Panc1 (cell line): ENCODE measurements around the gene ARL6IP4. TPM values are rescaled to one million over a fixed set of nuclear protein-coding genes. Genes with fewer than 3 reads are reported as not detected.

ENCODE experiments used
- ATAC-seq: fragments of 200-7000 bp; cut with Tn5 transposase; 2 replicates; pipeline ENCODE4 v1.9.1; 2020; ENCODE audit warnings: mild to moderate bottlenecking, moderate library complexity
- BruUV-seq: library from RNA; stranded (reverse); fragments of 400-500 nt; replicated peaks from 2 replicates; lab custom pipeline; 2021; lab: Mats Ljungman, UMichigan
- CTCF ChIA-PET: fragments of 300-600 bp; sonication (Branson Sonifier 250); formaldehyde crosslinking; loops from one replicate; lab custom pipeline; 2022; ENCODE audit warnings: antibody characterized with exemption; lab: Charles Lee
- POLR2A ChIA-PET: fragments of 300-600 bp; sonication (Branson Sonifier 250); formaldehyde crosslinking; loops from one replicate; lab custom pipeline; 2022; ENCODE audit warnings: antibody characterized with exemption; lab: Charles Lee
- DNase-seq: peaks from one replicate; pipeline ENCODE4 v3.0.0-alpha.2; 2010; ENCODE audit warnings: low read depth, low spot score
- H3K27ac ChIP-seq: 2 replicates; pipeline ENCODE4 v1.5.1; 2011; ENCODE audit warnings: mild to moderate bottlenecking, low read length, inconsistent platforms
- H3K27me3 ChIP-seq: fragments of 200-500 bp; sonication (Bioruptor generic); 2 replicates; pipeline ENCODE4 v1.6.0; 2014; ENCODE audit warnings: low read length, inconsistent platforms; ENCODE audit not compliant: control insufficient read depth, insufficient read depth
- H3K36me3 ChIP-seq: fragments of 200-500 bp; sonication (Bioruptor generic); 2 replicates; pipeline ENCODE4 v1.5.1; 2014; ENCODE audit warnings: inconsistent platforms, mild to moderate bottlenecking, low read length, moderate library complexity; ENCODE audit not compliant: control insufficient read depth, insufficient read depth
- H3K4me1 ChIP-seq: 2 replicates; pipeline ENCODE4 v1.5.1; 2011; ENCODE audit warnings: inconsistent platforms, mild to moderate bottlenecking, low read length, moderate library complexity; ENCODE audit not compliant: control insufficient read depth, insufficient read depth
- H3K4me3 ChIP-seq, 2 experiments: 2 replicates each; pipeline ENCODE4 v1.5.1; 2011 to 2012; ENCODE audit warnings: low read depth in 2 of 2, low read length in 2 of 2, mild to moderate bottlenecking in 2 of 2, inconsistent platforms in 1 of 2, moderate library complexity in 1 of 2
- H3K9me3 ChIP-seq: fragments of 200-500 bp; sonication (Bioruptor generic); 2 replicates; pipeline ENCODE4 v1.5.1; 2014; ENCODE audit warnings: low read depth, mild to moderate bottlenecking, inconsistent platforms, low read length, moderate library complexity; ENCODE audit not compliant: control insufficient read depth, insufficient read depth
- CTCF ChIP-seq: fragments of 450-650 bp; IDR thresholded peaks from 2 replicates; pipeline ENCODE4 v1.5.1; 2017; ENCODE audit warnings: mild to moderate bottlenecking
- POLR2AphosphoS5 ChIP-seq: IDR thresholded peaks from 2 replicates; pipeline ENCODE4 v1.6.1; 2012; ENCODE audit warnings: mild to moderate bottlenecking, low read depth, low read length, moderate library complexity
- SIN3A ChIP-seq: IDR thresholded peaks from 2 replicates; pipeline ENCODE4 v1.6.1; 2012; ENCODE audit warnings: low read depth, mild to moderate bottlenecking, low read length, moderate library complexity, borderline replicate concordance; ENCODE audit not compliant: insufficient read depth
- TCF7L2 ChIP-seq: IDR thresholded peaks from 2 replicates; pipeline ENCODE4 v1.6.1; 2011; ENCODE audit warnings: mild to moderate bottlenecking, low read depth, low read length, inconsistent platforms
- in situ Hi-C: cut with HindIII; loops from 2 replicates; pipeline ENCODE4 v1.10.0; 2016; ENCODE audit warnings: low sequenced_read_pairs, low pct_unique_long_range_greater_than_20kb
- intact Hi-C: fragments of 100-400 bp; cut with micrococcal nuclease; formaldehyde crosslinking; loops from one replicate; pipeline ENCODE4 v1.10.0; 2022; ENCODE audit not compliant: unreplicated experiment
- total RNA-seq: library from RNA; stranded (reverse); gene quantifications from one replicate; pipeline ENCODE4 v1.2.1, GENCODE V29; 2021; ENCODE audit not compliant: unreplicated experiment
- TF ChIP-seq, protein P1 (sequence below), 2 experiments: IDR thresholded peaks; 2 replicates each; pipeline ENCODE4 v1.6.1; 2011 to 2012; ENCODE audit warnings: low read depth in 2 of 2, control low read depth in 1 of 2, low read length in 1 of 2, mild to moderate bottlenecking in 1 of 2, moderate library complexity in 1 of 2; ENCODE audit not compliant: insufficient read depth in 1 of 2

ARL6IP4 gene
- total RNA-seq, 1 experiment from 2014 or later = 184 TPM

GRCh38 chr12:122985338-122986257, 5.1 kb downstream of the ARL6IP4 start:
- intact Hi-C loops = loop anchor here (10.0 kb wide), 2 partner anchors 159 to 249 kb away; partner anchors contain the start of genes MPHOSPH9 and MTRFR
- no peak overlapping the region for H3K4me3 ChIP-seq
- H3K4me1 ChIP-seq = peaks cover 32% of the 10 kb centered on the region
- no peaks in the 10 kb centered on the region for H3K9me3 ChIP-seq
- POLR2A ChIA-PET = interaction anchor here (0.6 kb wide), 1 partner anchor 235 kb away, joined by 4 read pairs; no protein-coding TSS in a partner anchor
- H3K27me3 ChIP-seq = no peaks in the 10 kb centered on the region
- no peaks in the 10 kb centered on the region; the same call in 1 of the 2 replicates for H3K36me3 ChIP-seq
- ATAC-seq (no peak), DNase-seq (no peak)
- CTCF ChIA-PET = no interaction called here
- H3K27ac ChIP-seq = no peak overlapping the region; the same call in 1 of the 2 replicates
- BruUV-seq = no TSS peak
- no peak for TF ChIP-seq SIN3A
- TF ChIP-seq, protein P1, sequence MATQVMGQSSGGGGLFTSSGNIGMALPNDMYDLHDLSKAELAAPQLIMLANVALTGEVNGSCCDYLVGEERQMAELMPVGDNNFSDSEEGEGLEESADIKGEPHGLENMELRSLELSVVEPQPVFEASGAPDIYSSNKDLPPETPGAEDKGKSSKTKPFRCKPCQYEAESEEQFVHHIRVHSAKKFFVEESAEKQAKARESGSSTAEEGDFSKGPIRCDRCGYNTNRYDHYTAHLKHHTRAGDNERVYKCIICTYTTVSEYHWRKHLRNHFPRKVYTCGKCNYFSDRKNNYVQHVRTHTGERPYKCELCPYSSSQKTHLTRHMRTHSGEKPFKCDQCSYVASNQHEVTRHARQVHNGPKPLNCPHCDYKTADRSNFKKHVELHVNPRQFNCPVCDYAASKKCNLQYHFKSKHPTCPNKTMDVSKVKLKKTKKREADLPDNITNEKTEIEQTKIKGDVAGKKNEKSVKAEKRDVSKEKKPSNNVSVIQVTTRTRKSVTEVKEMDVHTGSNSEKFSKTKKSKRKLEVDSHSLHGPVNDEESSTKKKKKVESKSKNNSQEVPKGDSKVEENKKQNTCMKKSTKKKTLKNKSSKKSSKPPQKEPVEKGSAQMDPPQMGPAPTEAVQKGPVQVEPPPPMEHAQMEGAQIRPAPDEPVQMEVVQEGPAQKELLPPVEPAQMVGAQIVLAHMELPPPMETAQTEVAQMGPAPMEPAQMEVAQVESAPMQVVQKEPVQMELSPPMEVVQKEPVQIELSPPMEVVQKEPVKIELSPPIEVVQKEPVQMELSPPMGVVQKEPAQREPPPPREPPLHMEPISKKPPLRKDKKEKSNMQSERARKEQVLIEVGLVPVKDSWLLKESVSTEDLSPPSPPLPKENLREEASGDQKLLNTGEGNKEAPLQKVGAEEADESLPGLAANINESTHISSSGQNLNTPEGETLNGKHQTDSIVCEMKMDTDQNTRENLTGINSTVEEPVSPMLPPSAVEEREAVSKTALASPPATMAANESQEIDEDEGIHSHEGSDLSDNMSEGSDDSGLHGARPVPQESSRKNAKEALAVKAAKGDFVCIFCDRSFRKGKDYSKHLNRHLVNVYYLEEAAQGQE (IDR thresholded peaks at IDR 0.05; ENCODE audit: insufficient read depth in 1 of 2, low read depth in 2 of 2, low read length in 1 of 2) = no peak
- TF ChIP-seq CTCF = no peak
- no peak for TF ChIP-seq POLR2AphosphoS5
- no peak for TF ChIP-seq TCF7L2
- in situ Hi-C loops = no loop called here

DNA sequence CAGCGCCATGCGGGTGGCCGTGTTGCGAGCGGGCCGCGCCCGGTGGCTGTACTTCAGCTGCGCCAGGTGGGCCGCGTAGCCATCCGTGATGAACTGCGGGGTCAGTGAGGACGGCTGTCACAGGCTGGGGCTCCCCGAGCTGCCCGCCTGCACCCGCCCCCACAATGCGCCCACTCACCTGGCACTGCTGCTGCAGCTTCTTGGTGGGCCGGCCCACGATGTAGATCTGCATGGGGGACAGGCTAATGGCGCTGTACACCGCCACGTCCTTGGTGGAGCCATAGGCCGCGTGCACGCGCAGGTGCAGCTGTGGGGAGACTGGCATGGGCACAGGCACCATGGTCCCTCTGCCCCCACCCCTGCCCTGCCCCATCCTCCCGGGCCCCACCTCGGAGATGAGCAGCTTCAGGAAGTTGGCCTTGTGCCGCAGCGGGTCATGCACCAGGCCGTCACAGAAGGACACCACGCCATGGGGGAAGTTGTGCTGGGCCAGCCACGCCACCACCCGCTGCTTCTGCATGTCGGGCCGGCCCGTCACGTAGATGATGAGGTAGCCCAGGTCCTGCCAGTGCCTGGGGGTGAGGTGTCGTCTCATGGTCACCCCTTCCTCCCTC, 5.9 kb downstream of the ARL6IP4 start:
- Histone ChIP-seq H3K4me1 (peaks cover 32% of the 10 kb centered on the region), H3K4me3 (no peak overlapping the region), H3K27ac (no peak overlapping the region), H3K9me3 (no peaks in the 10 kb centered on the region), H3K36me3 (no peaks in the 10 kb centered on the region), H3K27me3 (no peaks in the 10 kb centered on the region)
- DNase-seq = no peak
- TF ChIP-seq TCF7L2 (no peak), CTCF (no peak), POLR2AphosphoS5 (no peak), SIN3A (no peak)
- TF ChIP-seq, protein P1 (IDR thresholded peaks at IDR 0.05; ENCODE audit: insufficient read depth in 1 of 2, low read depth in 2 of 2, low read length in 1 of 2) = no peak
- ChIA-PET CTCF (interaction anchor here (0.5 kb wide), 1 partner anchor 96 kb away, joined by 3 read pairs; no protein-coding TSS in a partner anchor), POLR2A (interaction anchor here (0.6 kb wide), 2 partner anchors 15 to 234 kb away, joined by 4 read pairs; no protein-coding TSS in a partner anchor)
- no peak for ATAC-seq
- BruUV-seq = no TSS peak
- intact Hi-C loops = loop anchor here (10.0 kb wide), 2 partner anchors 158 to 248 kb away; partner anchors contain the start of genes MPHOSPH9 and MTRFR
- in situ Hi-C loops = no loop called here
